Ascending aorta (tissue), 2 donors: ENCODE measurements around the gene CD300E. TPM values are rescaled to one million over a fixed set of nuclear protein-coding genes. Genes with fewer than 3 reads are reported as not detected.

Experiments used
- DNase-seq, 2 donors: peaks; one replicate each; pipeline ENCODE4 v3.0.0-alpha.2; 2019; ENCODE audit warnings: low spot score in 2 of 2
- H3K27ac ChIP-seq, 2 donors: fragments of 200-600 bp; sonication (generic); one replicate each; pipeline ENCODE4 v1.5.1; 2016 to 2017; ENCODE audit warnings: mild to moderate bottlenecking in 1 of 2
- H3K27me3 ChIP-seq: fragments of 200-600 bp; sonication (generic); one replicate; pipeline ENCODE4 v1.5.1; 2017
- H3K36me3 ChIP-seq, 2 donors: fragments of 200-600 bp; sonication (generic); one replicate each; pipeline ENCODE4 v1.5.1; 2016
- H3K4me1 ChIP-seq, 2 donors: fragments of 200-600 bp; sonication (generic); one replicate each; pipeline ENCODE4 v1.5.1; 2016 to 2017; ENCODE audit warnings: mild to moderate bottlenecking in 1 of 2
- H3K4me3 ChIP-seq, 2 donors: fragments of 200-600 bp; sonication (generic); one replicate each; pipeline ENCODE4 v1.5.1; 2016 to 2017; ENCODE audit warnings: mild to moderate bottlenecking in 1 of 2
- H3K9me3 ChIP-seq, 2 donors: fragments of 200-600 bp; sonication (generic); one replicate each; pipeline ENCODE4 v1.5.1; 2016
- intact Hi-C: fragments of 100-400 bp; cut with DNase I; formaldehyde crosslinking; loops from one replicate; pipeline ENCODE4 v1.15.1; 2023
- total RNA-seq: library from RNA; depleted of rRNA; stranded (reverse); fragments of >200 nt; gene quantifications from one replicate; pipeline ENCODE4 v1.1.0, GENCODE V29; 2016
- TF ChIP-seq, protein P1 (sequence below), 3 experiments: fragments of 200-600 bp in 2 of 3; fragments of 450-650 bp in 1 of 3; sonication (generic) in 2 of 3; IDR thresholded peaks; one replicate each; pipeline ENCODE4 v1.5.1; 2016 to 2019; ENCODE audit warnings: antibody characterized with exemption in 3 of 3, mild to moderate bottlenecking in 1 of 3, moderate library complexity in 1 of 3

The CD300E gene
- total RNA-seq, 1 donor from 2014 or later = 0.21 TPM

GRCh38 chr17:74603746-74604145 lies 19.8 kb downstream of the CD300E start:
- TF ChIP-seq, protein P1, sequence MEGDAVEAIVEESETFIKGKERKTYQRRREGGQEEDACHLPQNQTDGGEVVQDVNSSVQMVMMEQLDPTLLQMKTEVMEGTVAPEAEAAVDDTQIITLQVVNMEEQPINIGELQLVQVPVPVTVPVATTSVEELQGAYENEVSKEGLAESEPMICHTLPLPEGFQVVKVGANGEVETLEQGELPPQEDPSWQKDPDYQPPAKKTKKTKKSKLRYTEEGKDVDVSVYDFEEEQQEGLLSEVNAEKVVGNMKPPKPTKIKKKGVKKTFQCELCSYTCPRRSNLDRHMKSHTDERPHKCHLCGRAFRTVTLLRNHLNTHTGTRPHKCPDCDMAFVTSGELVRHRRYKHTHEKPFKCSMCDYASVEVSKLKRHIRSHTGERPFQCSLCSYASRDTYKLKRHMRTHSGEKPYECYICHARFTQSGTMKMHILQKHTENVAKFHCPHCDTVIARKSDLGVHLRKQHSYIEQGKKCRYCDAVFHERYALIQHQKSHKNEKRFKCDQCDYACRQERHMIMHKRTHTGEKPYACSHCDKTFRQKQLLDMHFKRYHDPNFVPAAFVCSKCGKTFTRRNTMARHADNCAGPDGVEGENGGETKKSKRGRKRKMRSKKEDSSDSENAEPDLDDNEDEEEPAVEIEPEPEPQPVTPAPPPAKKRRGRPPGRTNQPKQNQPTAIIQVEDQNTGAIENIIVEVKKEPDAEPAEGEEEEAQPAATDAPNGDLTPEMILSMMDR (IDR thresholded peaks at IDR 0.05) = no peak
- intact Hi-C loops = no loop called here
- no peaks in the 10 kb centered on the region for H3K9me3 ChIP-seq
- no peak overlapping the region for H3K4me3 ChIP-seq
- no peak overlapping the region for H3K27ac ChIP-seq
- H3K4me1 ChIP-seq = no peaks in the 10 kb centered on the region
- H3K27me3 ChIP-seq = no peaks in the 10 kb centered on the region
- no peaks in the 10 kb centered on the region for H3K36me3 ChIP-seq
- DNase-seq = no peak

GRCh38 chr17:74603037-74603635 lies 20.4 kb downstream of the CD300E start:
- Histone ChIP-seq H3K36me3 (no peaks in the 10 kb centered on the region), H3K4me1 (no peaks in the 10 kb centered on the region), H3K27ac (no peak overlapping the region), H3K9me3 (no peaks in the 10 kb centered on the region), H3K4me3 (no peak overlapping the region), H3K27me3 (no peaks in the 10 kb centered on the region)
- no peak for DNase-seq
- intact Hi-C loops = no loop called here
- TF ChIP-seq, protein P1 (IDR thresholded peaks at IDR 0.05) = no peak

DNA sequence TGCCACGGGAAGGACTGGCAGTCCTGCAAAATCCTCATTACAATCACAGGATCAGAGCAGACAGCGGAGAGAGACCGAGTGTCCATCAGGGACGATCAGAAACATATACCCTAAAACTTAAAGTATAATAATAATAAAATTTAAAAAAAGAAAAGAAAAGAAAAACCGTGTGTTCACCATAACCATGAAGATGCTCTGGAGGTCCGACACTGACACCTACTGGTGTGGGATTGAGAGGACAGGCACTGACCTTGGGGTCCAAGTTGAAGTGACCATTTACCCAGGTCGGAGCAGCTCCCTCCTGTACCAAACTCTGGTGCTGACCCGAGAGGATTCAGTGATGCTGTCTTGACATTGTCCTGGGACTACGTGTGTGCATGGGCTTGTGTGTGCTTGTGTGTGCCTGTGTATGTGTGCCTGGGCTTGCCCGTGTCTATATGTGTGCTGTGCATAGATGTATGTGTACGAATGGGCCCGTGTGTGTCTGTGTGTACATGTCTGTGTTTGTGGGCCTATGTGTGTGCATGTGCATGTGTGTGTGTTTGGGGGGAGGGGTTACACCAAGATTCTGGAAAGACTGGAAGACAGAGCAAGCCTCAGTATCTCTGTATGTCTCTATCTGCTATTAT lies 21.5 kb downstream of the CD300E start:
- Histone ChIP-seq H3K9me3 (no peaks in the 10 kb centered on the region), H3K4me1 (no peaks in the 10 kb centered on the region), H3K4me3 (no peak overlapping the region), H3K36me3 (no peaks in the 10 kb centered on the region), H3K27ac (no peak overlapping the region), H3K27me3 (no peaks in the 10 kb centered on the region)
- intact Hi-C loops = no loop called here
- TF ChIP-seq, protein P1 (IDR thresholded peaks at IDR 0.05) = peak in 1 of 3 experiments; percentile 44
- DNase-seq = no peak

GRCh38 chr17:74599448-74599939 lies 24.0 kb downstream of the CD300E start:
- H3K36me3 ChIP-seq = no peaks in the 10 kb centered on the region
- no peaks in the 10 kb centered on the region for H3K9me3 ChIP-seq
- no peak overlapping the region for H3K4me3 ChIP-seq
- H3K4me1 ChIP-seq = no peaks in the 10 kb centered on the region
- no peak overlapping the region for H3K27ac ChIP-seq
- intact Hi-C loops = no loop called here
- no peaks in the 10 kb centered on the region for H3K27me3 ChIP-seq
- no peak for DNase-seq
- TF ChIP-seq, protein P1 (IDR thresholded peaks at IDR 0.05) = no peak

DNA sequence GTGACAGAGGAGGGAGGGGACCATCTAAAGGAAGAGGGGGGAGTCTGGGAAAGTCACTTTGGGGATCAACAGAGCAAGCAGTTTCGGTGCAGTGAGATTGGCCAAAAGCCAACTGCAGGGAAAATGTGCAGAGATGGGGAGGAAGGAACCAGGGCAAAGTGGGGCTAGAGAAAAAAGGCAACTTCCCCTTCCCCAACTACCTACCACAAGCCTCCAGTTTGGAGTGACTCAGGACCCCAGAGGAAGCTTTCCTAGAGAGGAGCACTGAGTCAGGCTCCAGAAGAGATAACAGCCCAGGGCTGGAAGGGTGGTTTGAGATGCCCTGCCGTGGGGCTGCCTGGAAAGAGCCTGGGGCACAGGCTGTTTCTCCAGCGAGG lies 24.5 kb downstream of the CD300E start:
- no peak for DNase-seq
- intact Hi-C loops = no loop called here
- TF ChIP-seq, protein P1 (IDR thresholded peaks at IDR 0.05) = no peak
- no peak overlapping the region for H3K27ac ChIP-seq
- no peaks in the 10 kb centered on the region for H3K9me3 ChIP-seq
- no peak overlapping the region for H3K4me3 ChIP-seq
- no peaks in the 10 kb centered on the region for H3K27me3 ChIP-seq
- H3K36me3 ChIP-seq = no peaks in the 10 kb centered on the region
- H3K4me1 ChIP-seq = no peaks in the 10 kb centered on the region
